Ishikawa (cell line): ENCODE measurements around the gene COMTD1.
A peak's percentile ranks its signal among the peaks of the same experiment; 100 is the strongest.
"Not testable (repeated sequence)": the region's sequence is repeated elsewhere in the genome, so short reads cannot be mapped to it uniquely, and the experiment has no call there.

Experiments used
- CEBPB ChIP-seq: IDR thresholded peaks from 2 replicates; pipeline ENCODE4 v1.6.1; 2012
- EGR1 ChIP-seq: IDR thresholded peaks from 2 replicates; pipeline ENCODE4 v1.6.1; 2012
- EP300 ChIP-seq: IDR thresholded peaks from 2 replicates; pipeline ENCODE4 v1.6.1; 2012; ENCODE audit warnings: borderline replicate concordance
- FOXM1 ChIP-seq: IDR thresholded peaks from 2 replicates; pipeline ENCODE4 v1.6.1; 2012; ENCODE audit warnings: low read depth, borderline replicate concordance
- NFIC ChIP-seq: IDR thresholded peaks from 2 replicates; pipeline ENCODE4 v1.6.1; 2012
- REST ChIP-seq: IDR thresholded peaks from 2 replicates; pipeline ENCODE4 v1.6.1; 2012; ENCODE audit warnings: low read depth, mild to moderate bottlenecking
- YY1 ChIP-seq: IDR thresholded peaks from 2 replicates; pipeline ENCODE4 v1.6.1; 2012; ENCODE audit warnings: low read depth
- TF ChIP-seq, protein P1 (sequence below): IDR thresholded peaks from 2 replicates; pipeline ENCODE4 v1.6.1; 2012

- TF ChIP-seq, protein P1, sequence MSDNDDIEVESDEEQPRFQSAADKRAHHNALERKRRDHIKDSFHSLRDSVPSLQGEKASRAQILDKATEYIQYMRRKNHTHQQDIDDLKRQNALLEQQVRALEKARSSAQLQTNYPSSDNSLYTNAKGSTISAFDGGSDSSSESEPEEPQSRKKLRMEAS: not testable (repeated sequence)
- not testable (repeated sequence) for TF ChIP-seq FOXM1, REST, CEBPB, YY1, EP300, NFIC
- peak; percentile 33; the same call in 1 of the 2 replicates for TF ChIP-seq EGR1
Measured at GRCh38 chr10:75206638-75207037, 29.1 kb downstream of the COMTD1 start.
